Tibial nerve (tissue), 4 donors: ENCODE data around the gene TPRG1L. TPM values are rescaled to one million over a fixed set of nuclear protein-coding genes. Genes with fewer than 3 reads are reported as not detected.

ENCODE experiments used
- DNase-seq, 2 donors: peaks; one replicate each; pipeline ENCODE4 v3.0.0-alpha.2; 2019; ENCODE audit warnings: low spot score in 2 of 2
- H3K27ac ChIP-seq, 4 donors: fragments of 200-600 bp; sonication (generic) in 3 of 4; one replicate each; pipeline ENCODE4 v1.5.1; 2017 to 2019; ENCODE audit warnings: mild to moderate bottlenecking in 1 of 4
- H3K27me3 ChIP-seq, 2 donors: fragments of 200-600 bp; sonication (generic) in 1 of 2; one replicate each; pipeline versions ENCODE4 v1.5.1 to v1.6.0; 2017 to 2019
- H3K36me3 ChIP-seq, 3 donors: fragments of 200-600 bp; sonication (generic); one replicate each; pipeline ENCODE4 v1.5.1; 2018 to 2019
- H3K4me1 ChIP-seq, 4 donors: fragments of 200-600 bp; sonication (generic) in 3 of 4; one replicate each; pipeline ENCODE4 v1.5.1; 2017 to 2019
- H3K4me3 ChIP-seq, 4 donors: fragments of 200-600 bp; sonication (generic) in 3 of 4; one replicate each; pipeline ENCODE4 v1.5.1; 2017 to 2019; ENCODE audit warnings: mild to moderate bottlenecking in 1 of 4, moderate library complexity in 1 of 4
- H3K9me3 ChIP-seq, 4 donors: fragments of 200-600 bp; sonication (generic) in 3 of 4; one replicate each; pipeline ENCODE4 v1.5.1; 2017 to 2019
- EP300 ChIP-seq, 2 donors: sonication (generic); formaldehyde crosslinking; IDR thresholded peaks; one replicate each; pipeline ENCODE4 v1.6.1; 2017; ENCODE audit warnings: antibody characterized with exemption in 2 of 2, mild to moderate bottlenecking in 1 of 2
- POLR2A ChIP-seq, 2 donors: fragments of 450-650 bp; IDR thresholded peaks; one replicate each; pipeline ENCODE4 v1.6.1; 2017; ENCODE audit warnings: antibody characterized with exemption in 2 of 2, mild to moderate bottlenecking in 2 of 2, moderate library complexity in 2 of 2
- WGBS, 2 donors: methylation state at CpG; one replicate each; pipeline ENCODE4 v1.1.5; 2018; 5-methylcytosine and 5-hydroxymethylcytosine counted together
- total RNA-seq, 4 donors: library from RNA; depleted of rRNA; stranded (reverse); fragments of >200 nt; gene quantifications; one replicate each; pipeline ENCODE4 v1.1.0, GENCODE V29; 2016
- TF ChIP-seq, protein P1 (sequence below), 5 experiments: fragments of 200-600 bp in 3 of 5; fragments of 450-650 bp in 2 of 5; sonication (generic) in 3 of 5; IDR thresholded peaks; one replicate each; pipeline ENCODE4 v1.5.1; 2016 to 2019; ENCODE audit warnings: antibody characterized with exemption in 5 of 5, mild to moderate bottlenecking in 3 of 5, moderate library complexity in 2 of 5

The TPRG1L gene
- total RNA-seq, 4 donors from 2014 or later = 26.7 to 39.8 (median 34.7) TPM

DNA sequence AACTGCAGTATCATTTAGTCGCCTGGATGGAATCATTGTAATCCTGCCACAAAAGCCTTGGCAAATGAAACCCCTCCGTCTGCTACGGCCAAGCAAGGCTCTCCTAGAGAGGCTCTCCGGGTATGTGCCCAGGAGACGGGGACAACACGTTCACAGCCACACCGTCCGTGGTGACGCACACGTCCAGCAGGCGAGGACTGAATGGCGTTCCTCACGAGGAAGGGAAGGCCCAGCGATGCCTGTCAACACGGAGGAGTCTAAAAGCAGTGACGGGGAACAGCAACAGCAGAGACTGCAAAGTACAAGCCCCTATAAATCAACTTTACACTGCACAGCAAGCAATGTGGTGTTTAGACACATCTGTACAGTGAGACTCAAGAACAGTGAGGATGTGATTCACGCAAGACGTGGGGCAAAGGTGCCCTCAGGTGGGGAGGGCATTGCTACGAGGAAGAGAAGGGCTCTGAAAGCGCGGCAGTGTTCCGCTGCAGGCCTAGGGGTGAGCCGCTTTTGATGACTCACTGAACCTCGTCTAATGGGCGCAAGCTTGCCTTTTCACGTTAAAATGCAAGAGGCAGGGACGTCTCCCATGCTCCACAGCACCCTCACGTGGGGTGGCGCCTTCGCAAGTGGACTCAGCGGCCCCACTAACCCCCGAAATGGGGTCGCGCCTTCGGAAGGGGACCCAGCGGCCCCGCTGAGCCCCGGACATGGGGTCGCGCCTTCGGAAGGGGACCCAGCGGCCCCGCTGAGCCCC is 18.3 kb downstream of the TPRG1L start:
- no peak overlapping the region for H3K27ac ChIP-seq
- TF ChIP-seq EP300 (IDR thresholded peaks at IDR 0.05) (no peak), POLR2A (IDR thresholded peaks at IDR 0.05) (no peak)
- TF ChIP-seq, protein P1, sequence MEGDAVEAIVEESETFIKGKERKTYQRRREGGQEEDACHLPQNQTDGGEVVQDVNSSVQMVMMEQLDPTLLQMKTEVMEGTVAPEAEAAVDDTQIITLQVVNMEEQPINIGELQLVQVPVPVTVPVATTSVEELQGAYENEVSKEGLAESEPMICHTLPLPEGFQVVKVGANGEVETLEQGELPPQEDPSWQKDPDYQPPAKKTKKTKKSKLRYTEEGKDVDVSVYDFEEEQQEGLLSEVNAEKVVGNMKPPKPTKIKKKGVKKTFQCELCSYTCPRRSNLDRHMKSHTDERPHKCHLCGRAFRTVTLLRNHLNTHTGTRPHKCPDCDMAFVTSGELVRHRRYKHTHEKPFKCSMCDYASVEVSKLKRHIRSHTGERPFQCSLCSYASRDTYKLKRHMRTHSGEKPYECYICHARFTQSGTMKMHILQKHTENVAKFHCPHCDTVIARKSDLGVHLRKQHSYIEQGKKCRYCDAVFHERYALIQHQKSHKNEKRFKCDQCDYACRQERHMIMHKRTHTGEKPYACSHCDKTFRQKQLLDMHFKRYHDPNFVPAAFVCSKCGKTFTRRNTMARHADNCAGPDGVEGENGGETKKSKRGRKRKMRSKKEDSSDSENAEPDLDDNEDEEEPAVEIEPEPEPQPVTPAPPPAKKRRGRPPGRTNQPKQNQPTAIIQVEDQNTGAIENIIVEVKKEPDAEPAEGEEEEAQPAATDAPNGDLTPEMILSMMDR (IDR thresholded peaks at IDR 0.05) = no peak
- H3K36me3 ChIP-seq = peaks cover 0 to 89% (median 10%) of the 10 kb centered on the region in 3 donors
- WGBS, 2 donors = 87 to 89% methylated on average over 39 to 40 of the region's 43 CpGs
- no peak for DNase-seq
- H3K9me3 ChIP-seq = no peaks in the 10 kb centered on the region
- H3K4me1 ChIP-seq = peaks cover 0 to under 1% (median 0%) of the 10 kb centered on the region in 4 donors
- H3K27me3 ChIP-seq = no peaks in the 10 kb centered on the region
- no peak overlapping the region for H3K4me3 ChIP-seq

DNA sequence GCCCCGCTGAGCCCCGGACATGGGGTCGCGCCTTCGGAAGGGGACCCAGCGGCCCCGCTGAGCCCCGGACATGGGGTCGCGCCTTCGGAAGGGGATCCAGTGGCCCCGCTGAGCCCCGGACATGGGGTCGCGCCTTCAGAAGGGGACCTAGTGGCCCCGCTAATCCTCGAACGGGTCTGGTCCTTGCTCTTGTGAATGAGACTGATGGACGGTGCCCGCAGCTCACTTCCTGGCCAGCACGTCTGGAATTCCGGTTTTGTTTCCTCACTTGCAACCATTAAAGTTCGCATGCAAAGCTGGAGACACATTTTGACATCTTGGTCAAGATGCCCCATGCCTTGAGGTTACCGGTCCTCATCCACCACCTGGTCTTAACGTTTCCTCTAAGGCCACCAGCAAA is 19.5 kb downstream of the TPRG1L start:
- no peaks in the 10 kb centered on the region for H3K9me3 ChIP-seq
- no peak overlapping the region for H3K4me3 ChIP-seq
- H3K4me1 ChIP-seq = peaks cover 0 to 12% (median 0%) of the 10 kb centered on the region in 4 donors
- no peaks in the 10 kb centered on the region for H3K27me3 ChIP-seq
- H3K36me3 ChIP-seq = peaks cover 0 to 77% (median 5%) of the 10 kb centered on the region in 3 donors
- TF ChIP-seq POLR2A (IDR thresholded peaks at IDR 0.05) (no peak), EP300 (IDR thresholded peaks at IDR 0.05) (no peak)
- TF ChIP-seq, protein P1 (IDR thresholded peaks at IDR 0.05) = no peak
- no peak for DNase-seq
- no peak overlapping the region for H3K27ac ChIP-seq
- 86 to 93% methylated on average over 10 to 17 of the region's 25 CpGs for WGBS, 2 donors

DNA sequence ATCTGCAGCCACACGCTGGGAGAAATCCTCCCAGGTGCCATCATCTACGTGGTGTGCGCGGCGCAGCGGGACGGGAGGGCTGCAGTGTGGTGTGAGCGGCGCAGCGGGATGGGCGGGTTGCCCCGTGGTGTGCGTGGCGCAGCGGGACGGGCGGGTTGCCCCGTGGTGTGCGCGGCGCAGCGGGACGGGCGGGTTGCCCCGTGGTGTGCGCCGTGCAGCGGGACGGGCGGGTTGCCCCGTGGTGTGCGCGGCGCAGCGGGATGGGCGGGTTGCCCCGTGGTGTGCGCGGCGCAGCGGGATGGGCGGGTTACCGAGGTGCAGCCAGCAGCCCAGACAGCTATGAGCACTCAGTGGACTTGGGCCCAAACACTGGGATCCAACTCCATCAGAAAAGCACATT is 20.4 kb downstream of the TPRG1L start:
- Histone ChIP-seq H3K27me3 (peaks cover 0 to 1% of the 10 kb centered on the region in 2 donors), H3K9me3 (no peaks in the 10 kb centered on the region), H3K4me1 (peaks cover 0 to 18% (median 0%) of the 10 kb centered on the region in 4 donors), H3K4me3 (no peak overlapping the region), H3K36me3 (peaks cover 0 to 67% (median 5%) of the 10 kb centered on the region in 3 donors), H3K27ac (no peak overlapping the region)
- no peak for DNase-seq
- TF ChIP-seq, protein P1 (IDR thresholded peaks at IDR 0.05) = no peak
- TF ChIP-seq POLR2A (IDR thresholded peaks at IDR 0.05) (no peak), EP300 (IDR thresholded peaks at IDR 0.05) (no peak)
- WGBS, 2 donors = 92 to 94% methylated on average over 42 of the region's 43 CpGs

DNA sequence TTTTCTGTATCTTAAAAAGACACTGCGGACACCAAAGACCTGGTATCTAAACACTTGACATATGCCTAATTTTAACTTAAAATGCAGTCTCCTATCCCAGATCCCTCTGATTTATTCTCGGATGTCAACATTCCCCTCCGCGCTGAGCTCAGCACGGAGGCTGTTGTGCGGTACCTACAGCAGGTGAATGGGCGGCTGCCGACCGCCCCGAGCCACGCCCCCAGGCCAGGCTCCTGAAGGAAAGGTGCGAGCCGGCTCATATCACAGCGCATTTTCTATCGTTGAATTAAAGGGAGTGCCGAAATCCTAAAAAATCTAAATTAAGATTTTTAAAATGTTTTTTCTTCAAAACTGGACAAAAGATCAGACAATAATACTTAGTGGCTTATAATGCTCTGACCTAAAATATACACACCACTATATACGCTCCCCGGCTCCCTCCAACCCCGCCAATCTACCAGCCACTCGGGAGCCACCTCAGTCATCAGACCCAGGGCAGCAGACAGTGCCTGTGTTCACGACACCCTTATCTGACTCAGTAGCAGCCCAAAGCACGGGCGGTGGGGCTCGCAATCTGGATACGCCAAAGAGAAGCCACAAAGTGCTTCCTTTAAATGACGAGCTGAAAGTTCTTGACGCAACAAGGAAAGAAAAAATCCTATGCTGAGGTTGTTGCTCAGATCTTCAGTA is 21.0 kb downstream of the TPRG1L start:
- TF ChIP-seq POLR2A (IDR thresholded peaks at IDR 0.05) (no peak), EP300 (IDR thresholded peaks at IDR 0.05) (no peak)
- TF ChIP-seq, protein P1 (IDR thresholded peaks at IDR 0.05) = no peak
- DNase-seq = no peak
- no peak overlapping the region for H3K4me3 ChIP-seq
- peaks cover 0 to 62% (median 5%) of the 10 kb centered on the region in 3 donors for H3K36me3 ChIP-seq
- 91 to 93% methylated on average over 27 of the region's 27 CpGs for WGBS, 2 donors
- H3K9me3 ChIP-seq = no peaks in the 10 kb centered on the region
- no peak overlapping the region for H3K27ac ChIP-seq
- H3K4me1 ChIP-seq = peaks cover 0 to 24% (median 4%) of the 10 kb centered on the region in 4 donors
- peaks cover 4 to 7% of the 10 kb centered on the region in 2 donors for H3K27me3 ChIP-seq

DNA sequence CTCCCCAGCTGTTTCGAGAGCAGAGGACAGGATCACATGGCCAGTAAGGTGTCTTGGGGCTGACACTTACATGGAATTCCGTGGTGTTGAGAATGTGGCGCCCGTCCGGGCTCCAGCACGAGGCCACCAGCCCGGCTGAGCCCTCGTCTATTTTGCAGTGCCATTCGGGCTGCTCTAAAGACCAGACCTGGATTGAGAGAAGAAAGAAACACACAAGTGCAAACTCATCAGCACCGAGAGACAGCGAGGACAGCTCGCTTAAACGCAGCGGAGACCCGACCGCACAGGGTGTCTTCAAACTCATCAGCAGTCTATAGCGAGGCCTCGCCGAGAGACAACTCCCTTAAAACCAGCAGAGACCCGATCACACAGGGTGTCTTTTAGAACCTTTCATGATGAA is 21.8 kb downstream of the TPRG1L start:
- TF ChIP-seq EP300 (IDR thresholded peaks at IDR 0.05) (no peak), POLR2A (IDR thresholded peaks at IDR 0.05) (no peak)
- TF ChIP-seq, protein P1 (IDR thresholded peaks at IDR 0.05) = no peak
- Histone ChIP-seq H3K9me3 (no peaks in the 10 kb centered on the region), H3K4me3 (no peak overlapping the region), H3K27me3 (peaks cover 5 to 15% of the 10 kb centered on the region in 2 donors), H3K27ac (no peak overlapping the region), H3K36me3 (peaks cover 0 to 54% (median 5%) of the 10 kb centered on the region in 3 donors), H3K4me1 (peaks cover 0 to 32% (median 12%) of the 10 kb centered on the region in 4 donors)
- DNase-seq = no peak
- WGBS, 2 donors = 88 to 91% methylated on average over 20 of the region's 20 CpGs
